Measurements from ENCODE around the gene ST6GALNAC1. TPM values are rescaled to one million over a fixed set of nuclear protein-coding genes. Genes with fewer than 3 reads are reported as not detected.

ST6GALNAC1 gene
- total and polyA plus RNA-seq, 10 of the 15 experiments (the other 5 are each of a cell fraction or from before 2014, with no cell fraction given) = 0.08 TPM; not detected in 9

DNA sequence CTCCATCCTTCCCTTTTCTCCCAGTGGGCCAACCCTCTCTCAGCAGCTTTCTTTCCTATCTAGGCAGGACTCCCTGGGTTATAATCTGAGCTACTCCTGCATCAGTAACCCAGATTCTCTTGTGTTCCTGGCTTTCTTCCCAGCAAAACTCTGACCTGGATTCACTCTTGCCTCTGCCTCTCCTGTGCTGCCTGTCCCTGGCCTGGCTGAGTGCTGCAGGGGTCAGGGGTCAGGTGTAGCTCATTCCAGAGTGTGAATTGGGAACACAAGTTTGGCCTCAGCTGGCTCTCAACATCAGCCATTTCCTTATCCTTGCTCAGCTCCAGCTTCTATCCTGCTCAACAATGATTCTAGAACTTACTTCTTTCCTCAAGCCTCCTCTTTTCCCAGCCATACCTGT is 55.4 kb downstream of the ST6GALNAC1 start (continued):
- TF ChIP-seq GATAD2B (conservative IDR thresholded peaks at IDR 0.05; ENCODE audit: low read depth) (no peak), E2F8 (IDR thresholded peaks at IDR 0.05; ENCODE audit: low read depth, partially characterized antibody) (no peak)

- 47% methylated on average over 17 of the region's 17 CpGs for WGBS (ENCODE audit: insufficient coverage, insufficient replicate concordance, low lambda C conversion rate, missing lambda C conversion rate)
- peaks cover 3 to 9% of the 10 kb centered on the region in 2 experiments; a peak in 3 of 4 replicates for H3K27me3 ChIP-seq (replicated peaks in 1 of 2; ENCODE audit: control insufficient read depth in 2 of 2, insufficient read depth in 2 of 2, low read length in 1 of 2)
- ATAC-seq = no peak
- ChIA-PET SMC1A (ENCODE audit: uncharacterized antibody, unreplicated experiment) (no interaction called here), CTCF (interaction anchor here (1.4 kb wide), 1 partner anchor 58 kb away, joined by 3 read pairs; no protein-coding TSS in a partner anchor), POLR2A (no interaction called here), RAD21 (ENCODE audit: unreplicated experiment) (interaction anchor here (1.3 kb wide), 1 partner anchor 37 kb away, joined by 7 read pairs; no protein-coding TSS in a partner anchor)
- H3K9ac ChIP-seq (ENCODE audit: control insufficient read depth, insufficient read depth, low read length) = no peak overlapping the region
- no peaks in the 10 kb centered on the region for H3K4me1 ChIP-seq (ENCODE audit: control insufficient read depth, insufficient read depth, low read length)
- BruUV-seq (replicated peaks) = no TSS peak
- no peak overlapping the region for H2AFZ ChIP-seq (ENCODE audit: control insufficient read depth, low read depth, low read length)
- H3K9me3 ChIP-seq (replicated peaks; ENCODE audit: control insufficient read depth, insufficient read depth, low read length) = no peaks in the 10 kb centered on the region
- H3K4me3 ChIP-seq = no peak overlapping the region
- intact Hi-C loops (cut with micrococcal nuclease; ENCODE audit: unreplicated experiment) (no loop called here), in situ Hi-C loops (cut with MboI) (no loop called here)
- H3K4me2 ChIP-seq (ENCODE audit: control insufficient read depth, insufficient read depth) = no peak overlapping the region
- H3K79me2 ChIP-seq (ENCODE audit: control insufficient read depth, insufficient read depth, low read length) = no peaks in the 10 kb centered on the region
- H4K20me1 ChIP-seq (ENCODE audit: control insufficient read depth, insufficient read depth) = no peaks in the 10 kb centered on the region
- FAIRE-seq = no peak
- H3K27ac ChIP-seq (ENCODE audit: control insufficient read depth, insufficient read depth) = no peak overlapping the region
- H3K36me3 ChIP-seq (ENCODE audit: control insufficient read depth in 2 of 2, insufficient read depth in 2 of 2, low read length in 1 of 2) = no peaks in the 10 kb centered on the region
- no peak for DNase-seq (ENCODE audit: low read depth, low spot score)
- TF ChIP-seq HCFC1 (IDR thresholded peaks at IDR 0.05; ENCODE audit: low read length) (no peak), CREB1 (IDR thresholded peaks at IDR 0.05; ENCODE audit: low read depth) (no peak), ESRRA (IDR thresholded peaks at IDR 0.05; ENCODE audit: low read length) (no peak), BACH1 (IDR thresholded peaks at IDR 0.05; ENCODE audit: borderline replicate concordance) (no peak), TCF3 (IDR thresholded peaks at IDR 0.05; ENCODE audit: borderline replicate concordance, insufficient read depth, low read depth, low read length) (no peak), IRF4 (IDR thresholded peaks at IDR 0.05; ENCODE audit: low read depth, low read length) (no peak), KAT2A (conservative IDR thresholded peaks at IDR 0.05; ENCODE audit: control insufficient read depth, low read depth, low read length) (no peak), NFXL1 (IDR thresholded peaks at IDR 0.05; ENCODE audit: borderline replicate concordance) (no peak)
- TF ChIP-seq, protein P1, sequence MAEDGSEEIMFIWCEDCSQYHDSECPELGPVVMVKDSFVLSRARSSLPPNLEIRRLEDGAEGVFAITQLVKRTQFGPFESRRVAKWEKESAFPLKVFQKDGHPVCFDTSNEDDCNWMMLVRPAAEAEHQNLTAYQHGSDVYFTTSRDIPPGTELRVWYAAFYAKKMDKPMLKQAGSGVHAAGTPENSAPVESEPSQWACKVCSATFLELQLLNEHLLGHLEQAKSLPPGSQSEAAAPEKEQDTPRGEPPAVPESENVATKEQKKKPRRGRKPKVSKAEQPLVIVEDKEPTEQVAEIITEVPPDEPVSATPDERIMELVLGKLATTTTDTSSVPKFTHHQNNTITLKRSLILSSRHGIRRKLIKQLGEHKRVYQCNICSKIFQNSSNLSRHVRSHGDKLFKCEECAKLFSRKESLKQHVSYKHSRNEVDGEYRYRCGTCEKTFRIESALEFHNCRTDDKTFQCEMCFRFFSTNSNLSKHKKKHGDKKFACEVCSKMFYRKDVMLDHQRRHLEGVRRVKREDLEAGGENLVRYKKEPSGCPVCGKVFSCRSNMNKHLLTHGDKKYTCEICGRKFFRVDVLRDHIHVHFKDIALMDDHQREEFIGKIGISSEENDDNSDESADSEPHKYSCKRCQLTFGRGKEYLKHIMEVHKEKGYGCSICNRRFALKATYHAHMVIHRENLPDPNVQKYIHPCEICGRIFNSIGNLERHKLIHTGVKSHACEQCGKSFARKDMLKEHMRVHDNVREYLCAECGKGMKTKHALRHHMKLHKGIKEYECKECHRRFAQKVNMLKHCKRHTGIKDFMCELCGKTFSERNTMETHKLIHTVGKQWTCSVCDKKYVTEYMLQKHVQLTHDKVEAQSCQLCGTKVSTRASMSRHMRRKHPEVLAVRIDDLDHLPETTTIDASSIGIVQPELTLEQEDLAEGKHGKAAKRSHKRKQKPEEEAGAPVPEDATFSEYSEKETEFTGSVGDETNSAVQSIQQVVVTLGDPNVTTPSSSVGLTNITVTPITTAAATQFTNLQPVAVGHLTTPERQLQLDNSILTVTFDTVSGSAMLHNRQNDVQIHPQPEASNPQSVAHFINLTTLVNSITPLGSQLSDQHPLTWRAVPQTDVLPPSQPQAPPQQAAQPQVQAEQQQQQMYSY (CRISPR knock-in tag; IDR thresholded peaks at IDR 0.05) = no peak
- TF ChIP-seq, protein P2, sequence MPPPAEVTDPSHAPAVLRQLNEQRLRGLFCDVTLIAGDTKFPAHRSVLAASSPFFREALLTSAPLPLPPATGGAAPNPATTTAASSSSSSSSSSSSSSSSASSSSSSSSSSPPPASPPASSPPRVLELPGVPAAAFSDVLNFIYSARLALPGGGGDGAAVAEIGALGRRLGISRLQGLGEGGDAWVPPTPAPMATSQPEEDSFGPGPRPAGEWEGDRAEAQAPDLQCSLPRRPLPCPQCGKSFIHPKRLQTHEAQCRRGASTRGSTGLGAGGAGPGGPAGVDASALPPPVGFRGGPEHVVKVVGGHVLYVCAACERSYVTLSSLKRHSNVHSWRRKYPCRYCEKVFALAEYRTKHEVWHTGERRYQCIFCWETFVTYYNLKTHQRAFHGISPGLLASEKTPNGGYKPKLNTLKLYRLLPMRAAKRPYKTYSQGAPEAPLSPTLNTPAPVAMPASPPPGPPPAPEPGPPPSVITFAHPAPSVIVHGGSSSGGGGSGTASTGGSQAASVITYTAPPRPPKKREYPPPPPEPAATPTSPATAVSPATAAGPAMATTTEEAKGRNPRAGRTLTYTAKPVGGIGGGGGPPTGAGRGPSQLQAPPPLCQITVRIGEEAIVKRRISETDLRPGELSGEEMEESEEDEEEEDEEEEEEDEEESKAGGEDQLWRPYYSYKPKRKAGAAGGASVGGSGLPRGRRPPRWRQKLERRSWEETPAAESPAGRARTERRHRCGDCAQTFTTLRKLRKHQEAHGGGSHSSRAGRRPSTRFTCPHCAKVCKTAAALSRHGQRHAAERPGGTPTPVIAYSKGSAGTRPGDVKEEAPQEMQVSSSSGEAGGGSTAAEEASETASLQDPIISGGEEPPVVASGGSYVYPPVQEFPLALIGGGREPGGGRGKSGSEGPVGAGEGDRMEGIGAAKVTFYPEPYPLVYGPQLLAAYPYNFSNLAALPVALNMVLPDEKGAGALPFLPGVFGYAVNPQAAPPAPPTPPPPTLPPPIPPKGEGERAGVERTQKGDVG (CRISPR knock-in tag; IDR thresholded peaks at IDR 0.05) = no peak
Measured at GRCh38 chr17:76586741-76587487, 56.6 kb downstream of the ST6GALNAC1 start.
